GM21528 (cell line): ENCODE results near the gene C2orf69.

Experiments
- ATAC-seq: cut with Tn5 transposase; IDR thresholded peaks from one replicate; pipeline ENCODE4 v1.9.1; 2021; ENCODE audit warnings: mild to moderate bottlenecking, moderate library complexity; ENCODE audit not compliant: unreplicated experiment, low FRiP score

Gene C2orf69, protein sequence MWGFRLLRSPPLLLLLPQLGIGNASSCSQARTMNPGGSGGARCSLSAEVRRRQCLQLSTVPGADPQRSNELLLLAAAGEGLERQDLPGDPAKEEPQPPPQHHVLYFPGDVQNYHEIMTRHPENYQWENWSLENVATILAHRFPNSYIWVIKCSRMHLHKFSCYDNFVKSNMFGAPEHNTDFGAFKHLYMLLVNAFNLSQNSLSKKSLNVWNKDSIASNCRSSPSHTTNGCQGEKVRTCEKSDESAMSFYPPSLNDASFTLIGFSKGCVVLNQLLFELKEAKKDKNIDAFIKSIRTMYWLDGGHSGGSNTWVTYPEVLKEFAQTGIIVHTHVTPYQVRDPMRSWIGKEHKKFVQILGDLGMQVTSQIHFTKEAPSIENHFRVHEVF

GRCh38 chr2:199911052-199911876 lies at the start of gene C2orf69:
C2orf69 (plus strand) TSS chr2:199911293; CDS start chr2:199911439, 146 bp downstream.
- ATAC-seq, result peak; percentile 92

DNA sequence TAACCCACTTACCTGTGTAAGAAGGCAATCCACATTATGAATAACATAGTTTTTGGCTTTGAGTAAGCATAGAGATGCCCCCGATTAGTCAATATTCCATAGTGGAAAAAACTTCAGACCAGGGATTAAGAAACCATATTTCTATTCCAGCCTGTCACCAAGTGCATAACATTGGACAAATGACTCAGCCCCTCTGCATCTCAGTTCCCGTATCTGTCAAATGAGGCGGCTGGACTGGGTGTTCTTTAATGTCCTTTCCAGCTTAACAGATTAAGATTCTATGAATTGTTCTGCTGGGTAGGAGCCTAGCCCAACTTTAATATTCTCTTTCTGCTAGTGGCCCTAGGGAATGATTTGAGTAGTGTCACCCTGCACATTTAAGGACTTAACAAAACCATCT lies 48.3 kb upstream of the C2orf69 start:
- ATAC-seq, result no peak

DNA sequence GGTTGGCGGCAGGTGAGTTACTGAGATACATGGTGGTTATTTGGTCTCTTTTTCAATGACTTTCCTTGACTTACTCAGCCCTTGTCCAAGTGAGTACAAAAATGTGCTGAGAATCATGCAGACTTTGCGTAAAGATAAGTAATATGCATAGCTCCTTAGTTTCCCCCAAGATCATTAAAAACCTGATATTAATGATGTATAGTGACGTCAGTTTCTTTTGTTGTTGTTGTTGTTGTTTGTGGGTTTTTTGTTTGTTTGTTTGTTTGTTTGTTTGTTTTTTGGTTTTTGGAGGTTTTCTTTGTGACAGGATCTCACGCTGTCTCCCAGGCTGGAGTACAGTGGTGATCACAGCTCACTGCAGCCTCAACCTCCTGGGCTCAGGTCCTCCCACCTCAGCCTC lies 45.2 kb upstream of the C2orf69 start:
- ATAC-seq, result no peak

- no peak for ATAC-seq
Measured at GRCh38 chr2:199868431-199869226, 42.5 kb upstream of the C2orf69 start.

DNA sequence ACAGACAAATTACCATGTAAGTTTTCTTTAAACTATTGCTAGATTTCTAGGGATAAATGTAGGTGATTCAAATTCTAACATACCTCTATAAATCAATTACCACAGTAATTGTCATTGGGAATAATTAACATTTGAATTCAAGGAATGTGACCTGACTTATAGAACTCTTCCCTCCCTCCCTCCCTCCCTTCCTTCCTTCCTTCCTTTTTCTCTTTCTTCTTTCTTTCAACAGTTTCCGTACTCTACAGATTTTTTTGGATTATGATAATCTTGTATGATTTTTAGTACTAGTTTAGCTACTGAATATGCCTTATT lies 41.9 kb upstream of the C2orf69 start:
- ATAC-seq, result no peak

GRCh38 chr2:199869653-199870052 lies 41.4 kb upstream of the C2orf69 start:
- ATAC-seq, result no peak

DNA sequence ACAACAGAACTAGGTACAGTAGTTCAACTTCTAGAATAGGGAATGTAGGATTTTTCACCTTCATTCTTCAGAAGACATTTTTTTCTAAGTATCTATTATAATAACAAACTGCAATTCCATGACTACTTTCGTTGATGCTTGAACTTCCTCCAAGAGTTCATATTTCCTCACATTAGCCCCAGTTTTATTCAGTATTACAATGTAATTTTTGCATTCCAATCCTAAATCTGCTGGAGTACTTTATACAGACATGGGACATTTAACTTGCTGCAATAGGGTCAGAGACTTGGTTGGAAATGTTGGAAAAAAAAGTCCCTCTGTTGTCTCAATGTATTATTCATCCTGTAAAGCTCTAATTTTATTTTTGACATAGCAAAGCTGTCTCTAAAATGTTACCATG lies 40.5 kb upstream of the C2orf69 start:
- no peak for ATAC-seq

- no peak for ATAC-seq
Measured at GRCh38 chr2:199874209-199874608, 36.9 kb upstream of the C2orf69 start.

GRCh38 chr2:199875400-199875799 lies 35.7 kb upstream of the C2orf69 start:
- ATAC-seq, result no peak

DNA sequence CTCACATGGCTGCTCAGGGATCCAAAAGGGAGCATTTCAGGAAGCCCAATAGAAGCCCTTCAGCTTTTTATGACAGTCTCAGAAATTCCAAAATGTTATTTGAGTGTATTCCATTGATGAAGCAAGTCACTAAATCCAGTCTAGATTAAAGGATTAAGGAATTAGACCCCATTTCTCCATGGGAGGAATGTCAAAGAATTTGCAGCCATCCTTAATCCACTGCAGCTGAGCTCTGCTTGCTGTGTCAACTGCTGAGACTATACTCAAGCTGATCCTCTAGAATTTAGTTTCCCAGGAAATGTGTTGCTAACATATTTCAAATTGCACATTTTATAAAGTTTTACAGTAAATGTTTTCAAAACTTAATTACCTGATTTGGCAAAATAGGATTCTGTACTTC lies 28.4 kb upstream of the C2orf69 start:
- ATAC-seq, result no peak

DNA sequence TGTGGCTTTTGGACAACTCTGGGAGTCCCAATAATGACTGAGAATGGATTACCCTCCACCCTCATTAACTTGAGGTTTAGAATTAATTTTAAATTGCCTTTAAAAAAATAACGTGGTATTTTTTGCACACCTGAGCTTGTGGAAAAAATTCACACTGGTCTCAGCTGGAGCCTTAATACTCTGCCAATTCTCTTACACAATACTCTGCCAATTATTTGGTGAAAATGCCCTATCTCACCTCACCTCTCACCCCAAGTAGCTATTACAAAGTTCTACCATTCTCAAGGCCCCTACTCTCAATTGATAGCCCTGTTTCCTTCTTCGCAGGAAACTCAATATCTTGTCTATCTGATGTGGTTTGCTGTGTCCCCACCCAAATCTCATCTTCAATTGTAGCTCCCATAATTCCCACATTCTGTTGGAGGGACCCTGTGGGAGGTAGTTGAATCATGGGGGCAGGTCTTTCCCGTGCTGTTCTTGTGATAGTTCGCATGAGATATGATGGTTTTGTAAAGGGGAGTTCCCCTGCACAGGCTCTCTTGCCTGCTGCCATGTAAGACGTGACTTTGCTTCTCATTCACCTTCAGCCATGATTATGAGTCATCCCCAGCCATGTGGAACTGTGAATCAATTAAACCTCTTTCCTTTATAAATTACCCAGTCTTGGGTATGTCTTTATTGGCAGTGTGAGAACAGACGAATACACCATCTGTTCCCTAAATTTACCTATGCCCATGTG lies 27.4 kb upstream of the C2orf69 start:
- no peak for ATAC-seq

GRCh38 chr2:199895406-199895805 lies 15.7 kb upstream of the C2orf69 start:
- ATAC-seq, result no peak

DNA sequence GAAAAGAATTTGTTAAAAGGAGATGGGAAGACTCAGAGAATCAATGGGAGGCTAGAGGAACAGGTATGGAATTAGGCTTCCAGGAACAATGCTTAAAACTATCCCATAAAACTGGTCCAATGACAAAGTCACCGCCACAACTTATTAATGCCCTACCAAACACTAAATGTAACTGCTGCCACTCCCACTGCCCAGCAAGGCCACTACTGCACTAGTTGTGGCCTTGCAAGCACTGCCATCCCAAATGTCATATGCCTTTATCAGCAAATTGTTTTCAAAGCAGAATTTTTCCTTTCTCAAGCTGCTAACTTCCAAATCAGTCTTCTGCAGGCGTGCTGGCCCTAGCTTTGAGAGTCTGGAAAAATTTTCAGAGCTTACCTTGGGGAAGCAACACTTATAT lies 14.5 kb upstream of the C2orf69 start:
- no peak for ATAC-seq

DNA sequence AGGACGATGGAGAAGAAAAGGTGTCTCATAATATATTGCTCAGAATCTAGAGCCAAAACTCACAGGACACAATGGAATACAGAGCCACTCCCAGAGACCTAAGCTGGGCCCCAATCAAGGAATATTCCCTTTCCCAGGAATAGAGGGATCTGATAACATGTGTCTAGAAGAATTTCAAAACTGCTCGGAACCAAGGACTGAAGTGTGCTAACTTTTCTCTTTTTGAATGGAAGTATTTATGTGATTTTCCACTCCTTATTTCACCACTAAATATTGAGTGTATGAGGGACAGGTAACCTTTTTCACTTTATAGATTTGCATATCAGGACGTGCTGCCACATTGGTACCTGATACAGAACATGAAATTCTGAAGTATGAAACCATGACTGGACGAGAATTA lies 9.2 kb upstream of the C2orf69 start:
- ATAC-seq, result no peak

DNA sequence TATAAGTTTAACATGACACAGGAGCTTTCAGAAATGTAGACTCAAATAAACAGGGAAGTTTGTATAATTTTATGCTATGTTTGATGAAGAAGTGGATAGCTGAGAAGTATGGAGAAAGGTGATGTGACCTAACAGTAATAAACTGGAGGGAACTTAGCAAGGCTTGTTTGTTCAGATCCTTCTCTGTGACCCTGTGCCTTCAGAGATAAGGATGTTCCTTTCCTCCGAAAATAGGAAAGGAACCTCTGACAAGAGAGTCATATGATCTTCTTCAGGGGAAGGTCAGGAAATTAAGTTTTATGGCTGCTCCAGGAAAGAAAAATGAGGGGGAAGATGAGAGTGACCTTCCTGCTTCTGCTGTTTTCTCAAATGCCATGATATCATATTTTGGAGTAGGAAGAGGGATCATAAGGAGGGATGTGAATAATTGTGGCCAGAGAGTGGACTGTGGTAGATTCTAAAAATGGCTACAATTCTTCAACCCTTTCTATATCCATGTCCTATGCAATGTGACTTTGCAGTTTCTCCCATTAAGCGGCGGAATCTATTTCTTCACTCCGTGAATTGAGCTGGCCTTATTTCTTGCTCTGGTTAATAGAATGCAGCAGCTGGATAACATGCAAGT lies 8.5 kb upstream of the C2orf69 start:
- no peak for ATAC-seq

DNA sequence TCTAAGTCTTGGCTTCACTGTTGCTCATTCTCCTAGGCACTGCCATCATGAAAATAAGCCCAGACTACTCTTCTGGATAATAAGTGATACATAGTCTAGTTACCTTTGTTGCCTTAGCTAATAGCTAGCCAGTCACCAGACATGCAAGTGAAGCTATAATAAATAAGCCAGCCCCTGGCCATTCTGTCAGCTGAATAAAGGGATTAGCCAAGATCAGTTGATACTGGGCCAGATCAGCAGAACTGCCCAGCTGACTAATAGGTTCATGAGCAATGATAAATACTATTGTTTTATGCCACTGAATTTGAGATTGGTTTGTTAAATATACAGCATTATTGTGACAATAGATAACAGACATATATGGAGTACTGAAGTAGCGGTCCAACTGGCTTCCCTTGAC lies 8.0 kb upstream of the C2orf69 start:
- ATAC-seq, result no peak

GRCh38 chr2:199907008-199907714 lies 3.9 kb upstream of the C2orf69 start:
- ATAC-seq, result no peak

GRCh38 chr2:199910338-199911051 lies 598 bp upstream of the C2orf69 start:
- ATAC-seq, result no peak

DNA sequence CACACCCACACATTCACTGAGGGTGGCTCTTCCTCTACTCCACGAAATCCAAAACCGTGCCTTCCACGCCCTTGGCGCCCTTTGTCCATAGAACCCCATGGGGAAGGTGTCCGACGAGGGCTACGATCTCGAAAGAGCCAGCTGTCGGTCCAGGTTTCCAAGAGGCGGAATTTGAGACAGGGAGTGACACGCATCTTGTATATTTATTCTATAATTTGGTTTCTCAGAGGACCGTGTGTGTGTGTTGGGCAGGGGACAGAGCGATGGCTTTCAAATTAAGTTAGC lies 726 bp downstream of the C2orf69 start:
- no peak for ATAC-seq
